BJ (cell line): ENCODE measurements around the gene BTBD17. TPM values are rescaled to one million over a fixed set of nuclear protein-coding genes. Genes with fewer than 3 reads are reported as not detected.

Source experiments
- CTCF ChIA-PET: fragments of 350-600 bp; formaldehyde crosslinking; extraction: SDS; loops from one replicate; lab custom pipeline; 2021; ENCODE audit warnings: antibody characterized with exemption, inconsistent platforms; lab: Yijun Ruan, JAX
- POLR2A ChIA-PET: fragments of 300-600 bp; sonication (Branson Sonifier 250); formaldehyde crosslinking; extraction: SDS; loops from one replicate; lab custom pipeline; 2021; ENCODE audit warnings: antibody characterized with exemption; lab: Charles Lee
- DNase-seq: peaks from one replicate; pipeline ENCODE4 v3.0.0-alpha.2; 2011; ENCODE audit warnings: low read depth
- H3K27me3 ChIP-seq: 2 replicates; pipeline ENCODE4 v1.6.0; 2011; ENCODE audit warnings: low read length; ENCODE audit not compliant: control insufficient read depth, insufficient read depth
- H3K36me3 ChIP-seq: 2 replicates; pipeline ENCODE4 v1.5.1; 2011; ENCODE audit warnings: low read length; ENCODE audit not compliant: control insufficient read depth, insufficient read depth
- H3K4me3 ChIP-seq: 2 replicates; pipeline ENCODE4 v1.5.1; 2011; ENCODE audit warnings: low read depth, mild to moderate bottlenecking, control low read depth, low read length
- CTCF ChIP-seq: IDR thresholded peaks from 2 replicates; pipeline ENCODE4 v1.5.1; 2011; ENCODE audit warnings: low read depth, mild to moderate bottlenecking, control low read depth, inconsistent platforms, low read length, moderate library complexity; ENCODE audit not compliant: insufficient read depth
- polyA plus RNA-seq: library from polyadenylated mRNA; depleted of rRNA; stranded (reverse); fragments of >200 nt; gene quantifications from 2 replicates; pipeline ENCODE4 v1.2.3, GENCODE V29; 2011; rRNA removed

The BTBD17 gene
- polyA plus RNA-seq, 1 experiment: not detected

GRCh38 chr17:74309902-74310301 is 51.8 kb downstream of the BTBD17 start:
- Histone ChIP-seq H3K4me3 (no peak overlapping the region), H3K27me3 (no peaks in the 10 kb centered on the region), H3K36me3 (no peaks in the 10 kb centered on the region)
- DNase-seq: no peak
- ChIA-PET CTCF (interaction anchor here (0.6 kb wide), 1 partner anchor 12 kb away, joined by 4 read pairs; no protein-coding TSS in a partner anchor), POLR2A (no interaction called here)
- TF ChIP-seq CTCF: no peak

GRCh38 chr17:74307984-74308773 is 53.5 kb downstream of the BTBD17 start:
- ChIA-PET POLR2A (no interaction called here), CTCF (no interaction called here)
- H3K4me3 ChIP-seq: no peak overlapping the region
- DNase-seq: no peak
- TF ChIP-seq CTCF: no peak
- no peaks in the 10 kb centered on the region for H3K36me3 ChIP-seq
- H3K27me3 ChIP-seq: no peaks in the 10 kb centered on the region

Other genes with a start within 250 kb of the BTBD17 start
- 1,841 and 2,079 TPM in 2 replicates for gene RPL38, start 158.2 kb downstream of the BTBD17 start, polyA plus RNA-seq
- gene TTYH2, start 148.3 kb downstream of the BTBD17 start, polyA plus RNA-seq: 1.0 and 2.7 TPM in 2 replicates
- gene DNAI2, start 87.6 kb downstream of the BTBD17 start, polyA plus RNA-seq: not detected in 2 replicates
- gene KIF19, start 35.6 kb downstream of the BTBD17 start, polyA plus RNA-seq: not detected in 2 replicates
- not detected in 2 replicates for gene GPR142, start 5.6 kb upstream of the BTBD17 start, polyA plus RNA-seq
- 0.06 and 0.33 TPM in 2 replicates for gene GPRC5C, start 70.2 kb upstream of the BTBD17 start, polyA plus RNA-seq
- gene CD300A, start 104.8 kb upstream of the BTBD17 start, polyA plus RNA-seq: not detected in 2 replicates
- not detected in 2 replicates for gene CD300LB, start 169.6 kb upstream of the BTBD17 start, polyA plus RNA-seq
- gene CD300C, start 184.2 kb upstream of the BTBD17 start, polyA plus RNA-seq: 0.05 TPM in 1 of 2 replicates, not detected in the other
- gene CD300H, start 205.6 kb upstream of the BTBD17 start, polyA plus RNA-seq: not detected in 2 replicates
- gene CD300LD, start 230.4 kb upstream of the BTBD17 start, polyA plus RNA-seq: not detected in 2 replicates